KG1 (cell line): ENCODE measurements around the gene KCNJ12.
"Not testable (repeated sequence)": the region's sequence is repeated elsewhere in the genome, so short reads cannot be mapped to it uniquely, and the experiment has no call there.

ENCODE experiments used
- DNase-seq: peaks from one replicate; lab custom pipeline; 2025; lab: John Stamatoyannopoulos, UW

Gene KCNJ12

DNA sequence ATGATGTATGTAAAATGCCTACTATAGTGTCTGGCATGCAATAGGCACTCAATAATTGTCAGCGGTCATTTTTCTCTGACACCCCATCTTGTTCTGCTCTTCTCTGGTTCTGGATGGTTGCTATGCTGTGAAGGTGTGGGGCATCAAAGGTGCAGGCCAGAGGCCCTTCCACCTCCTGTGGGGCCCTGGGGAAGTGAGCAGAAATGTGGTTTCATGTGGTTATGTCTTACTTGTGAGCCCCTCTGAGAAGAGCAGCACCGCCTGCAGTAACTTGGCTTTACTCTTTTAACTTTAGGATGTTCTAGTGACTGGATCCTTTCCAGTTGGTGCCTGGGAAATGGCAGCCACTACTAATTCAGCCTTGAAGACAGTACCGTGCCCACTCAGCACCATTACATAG lies 32.1 kb downstream of the KCNJ12 start:
- DNase-seq = not testable (repeated sequence)

DNA sequence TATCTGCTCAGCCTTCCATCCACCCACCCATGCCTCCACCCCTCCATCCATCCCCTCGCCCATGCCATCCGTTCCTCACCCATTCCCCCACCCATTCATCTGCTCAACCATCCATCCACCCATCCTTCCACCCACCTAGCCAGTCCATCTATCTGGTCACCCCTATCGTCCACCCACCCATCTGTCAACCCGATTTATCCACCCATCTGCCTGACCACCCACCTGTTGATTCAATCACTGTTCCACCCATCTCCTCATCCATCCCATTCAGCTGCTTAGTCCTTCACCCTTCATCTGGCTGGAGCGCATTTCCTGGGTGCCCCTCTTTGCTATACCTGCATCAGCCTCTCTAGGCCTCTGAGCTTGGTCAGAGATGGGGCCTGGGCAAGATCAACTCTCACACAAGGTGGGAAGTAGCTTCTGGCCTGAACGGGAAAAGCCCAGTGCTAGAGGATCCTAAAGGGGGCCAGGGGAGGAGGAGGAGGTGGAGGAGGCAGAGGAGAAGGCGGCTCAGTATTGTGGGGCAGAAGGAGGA lies 32.7 kb downstream of the KCNJ12 start:
- DNase-seq = not testable (repeated sequence)

DNA sequence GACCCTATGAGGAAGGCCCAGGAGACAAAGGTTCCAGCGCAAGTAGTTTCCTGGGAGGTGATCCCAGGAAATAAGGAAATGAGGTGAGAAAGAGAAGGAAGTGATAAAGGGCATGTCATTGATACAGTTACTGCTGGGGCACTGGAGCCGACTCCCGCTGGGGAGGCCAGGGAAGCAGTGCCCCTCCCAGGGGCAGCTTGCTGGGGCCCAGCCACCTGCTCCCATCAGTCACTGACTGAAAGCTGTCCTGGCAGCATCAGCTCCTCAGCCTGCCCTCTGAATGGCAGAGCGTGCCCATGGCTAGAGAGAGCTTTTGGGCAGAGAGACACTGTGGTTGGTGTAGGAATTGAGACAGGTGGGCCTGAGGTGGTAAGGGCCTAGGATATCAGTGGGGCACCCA lies 33.2 kb downstream of the KCNJ12 start:
- not testable (repeated sequence) for DNase-seq

DNA sequence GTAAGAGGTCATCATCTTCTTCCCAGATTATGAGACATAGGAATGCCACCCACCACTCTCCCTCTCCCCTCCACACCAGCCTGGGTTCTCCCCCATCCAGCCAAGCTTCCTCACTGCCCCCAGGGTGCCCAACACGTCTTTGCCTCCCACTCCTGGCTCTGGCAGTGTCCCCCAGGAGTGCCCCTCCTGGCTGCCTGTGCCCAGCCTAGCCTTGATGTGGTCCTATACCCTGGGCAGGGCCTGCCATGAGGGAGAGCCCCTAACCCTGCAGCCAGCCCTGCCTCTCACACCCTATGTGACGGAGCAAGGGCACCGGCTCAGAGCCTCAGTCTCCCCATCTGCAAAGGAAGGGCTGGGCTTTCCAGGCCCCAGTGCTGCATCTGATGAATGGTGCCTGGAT lies 33.8 kb downstream of the KCNJ12 start:
- not testable (repeated sequence) for DNase-seq

DNA sequence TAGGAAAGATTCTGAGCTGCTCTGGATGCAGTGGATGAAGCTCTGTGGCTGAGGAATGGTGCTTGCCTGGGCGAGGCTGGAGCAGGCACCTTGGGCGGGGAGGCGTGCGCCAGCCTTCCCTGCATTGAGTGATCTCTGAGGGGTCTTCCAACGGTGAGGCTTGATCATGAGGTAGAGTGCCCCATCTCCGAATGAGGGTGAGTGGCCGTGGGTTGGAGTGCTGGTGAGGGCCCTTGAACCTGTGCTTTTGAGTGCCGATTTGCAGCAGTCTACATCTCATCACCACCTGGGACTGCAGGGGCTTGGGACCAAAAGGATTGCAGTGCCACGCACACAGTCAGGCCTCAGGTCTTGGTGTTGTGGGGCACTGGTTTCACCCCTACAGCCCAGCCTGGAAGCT lies 34.2 kb downstream of the KCNJ12 start:
- not testable (repeated sequence) for DNase-seq

DNA sequence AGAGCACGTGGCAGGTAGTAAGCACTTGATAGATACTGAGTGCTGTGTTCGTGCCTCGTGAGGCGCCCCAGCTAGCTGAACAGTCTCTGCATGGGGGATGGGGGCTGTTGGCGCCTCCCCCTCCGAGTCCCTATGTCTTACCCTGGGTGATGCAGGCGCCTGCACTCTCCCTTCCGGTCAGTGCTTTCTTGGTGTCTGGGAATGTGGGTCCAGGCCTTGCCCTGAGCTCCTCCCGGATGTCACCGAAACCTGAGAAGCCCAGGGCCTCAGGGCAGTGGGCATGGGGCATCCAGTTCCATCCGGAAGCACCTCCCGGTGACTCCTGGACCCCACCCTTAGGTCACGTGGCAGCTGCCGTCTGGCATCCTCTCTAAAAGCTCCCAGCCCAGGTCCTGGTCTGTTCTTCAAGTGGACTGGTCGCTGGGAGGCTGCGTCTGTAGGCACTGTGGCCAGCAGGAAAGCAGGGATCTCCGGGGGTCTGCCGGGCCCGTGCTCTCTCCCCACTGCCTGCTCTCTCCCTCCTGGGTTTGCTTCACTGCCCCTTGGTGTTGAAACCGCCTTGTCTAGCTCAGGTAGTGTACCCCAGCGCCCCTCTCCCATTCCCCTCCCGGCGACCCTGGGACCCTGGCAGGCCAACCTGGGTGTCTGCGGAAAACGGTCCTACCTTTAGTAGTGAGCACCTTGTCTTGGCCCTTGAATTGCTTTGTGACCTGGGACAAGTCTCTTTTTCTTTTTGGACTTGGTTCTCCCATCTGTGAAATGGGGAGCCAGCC lies 34.9 kb downstream of the KCNJ12 start:
- DNase-seq = not testable (repeated sequence)

DNA sequence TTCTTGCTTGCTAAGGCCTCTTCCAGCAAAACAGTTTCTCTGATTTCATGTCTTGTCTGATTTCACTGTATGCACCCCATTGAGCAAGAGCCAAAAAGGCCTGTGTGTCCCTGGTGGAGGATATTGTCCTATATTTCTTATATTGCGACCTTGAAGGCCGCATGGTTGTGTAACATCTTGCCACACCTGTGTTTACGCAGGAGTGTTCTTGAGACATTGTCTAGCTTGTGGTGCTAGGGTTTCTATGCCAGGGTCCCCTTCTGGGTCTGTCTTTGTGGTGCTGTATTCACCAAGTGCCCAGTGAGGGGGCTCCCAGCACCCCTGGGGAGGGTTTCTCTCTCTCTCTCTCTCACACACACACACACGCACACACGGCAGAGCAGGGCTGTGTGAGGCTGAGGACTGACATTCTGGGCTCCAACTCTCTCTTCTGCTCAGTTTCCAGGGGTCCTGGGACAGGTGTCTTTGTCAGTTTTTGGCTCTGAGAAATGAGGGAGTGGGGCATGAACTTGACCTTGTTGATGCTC lies 35.6 kb downstream of the KCNJ12 start:
- not testable (repeated sequence) for DNase-seq

DNA sequence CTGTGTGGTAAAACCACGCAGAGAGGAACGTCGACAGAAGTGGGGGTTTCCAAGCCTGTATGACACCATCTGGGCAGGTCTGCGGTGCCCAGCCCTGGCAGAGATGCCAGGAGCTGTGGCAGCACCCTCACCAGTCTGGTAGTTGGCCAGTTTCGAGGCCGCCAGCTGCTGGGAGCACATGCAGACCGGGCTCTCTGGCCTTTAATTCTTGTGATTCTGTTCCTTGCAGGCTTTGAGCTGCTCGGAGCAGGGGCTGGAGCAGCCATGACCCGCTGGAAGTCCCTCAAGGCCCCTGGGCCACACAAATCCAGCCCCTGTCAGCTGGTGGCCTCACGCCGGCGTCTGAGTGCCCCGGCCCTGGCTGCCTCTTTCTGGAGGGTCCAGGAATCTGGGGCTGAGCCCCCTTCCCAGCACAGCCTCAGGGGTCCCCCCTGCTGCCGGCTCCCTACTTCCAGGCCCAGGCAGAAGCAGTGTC lies 36.1 kb downstream of the KCNJ12 start:
- DNase-seq = not testable (repeated sequence)

DNA sequence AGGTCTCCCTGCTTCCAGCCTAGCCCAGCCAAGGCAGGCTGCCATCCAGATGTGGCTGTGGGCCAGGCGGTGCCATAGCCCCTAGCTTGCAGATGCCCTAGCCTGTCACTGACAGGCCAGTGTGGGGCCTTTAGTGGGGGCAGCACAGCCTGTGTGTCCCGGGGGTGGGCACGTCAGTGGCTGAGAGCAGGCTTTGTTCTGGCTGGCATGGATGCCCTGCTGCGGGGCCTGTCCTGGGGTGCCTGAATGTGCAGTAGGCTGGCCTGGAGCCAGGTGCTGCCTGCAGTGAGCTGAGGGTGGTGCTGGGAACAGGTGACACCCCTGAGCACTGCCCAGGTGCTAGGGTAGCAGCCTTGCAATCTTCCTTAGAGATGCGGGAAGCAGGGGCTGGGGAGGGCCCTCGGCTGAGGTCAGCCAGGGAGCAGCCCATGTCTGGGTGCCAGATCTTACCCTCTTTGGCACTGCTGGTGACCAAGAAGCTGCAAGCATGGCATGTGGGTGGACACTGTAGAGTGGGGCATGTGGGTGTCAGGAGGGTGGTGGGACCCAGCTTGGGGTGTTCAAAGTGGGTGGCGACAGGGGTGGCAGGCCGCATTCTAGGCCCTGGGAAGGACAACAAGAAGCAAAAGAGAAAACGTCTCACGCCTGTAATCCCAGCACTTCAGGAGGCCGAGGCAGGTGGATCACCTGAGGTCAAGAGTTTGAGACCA lies 37.6 kb downstream of the KCNJ12 start:
- DNase-seq = not testable (repeated sequence)

DNA sequence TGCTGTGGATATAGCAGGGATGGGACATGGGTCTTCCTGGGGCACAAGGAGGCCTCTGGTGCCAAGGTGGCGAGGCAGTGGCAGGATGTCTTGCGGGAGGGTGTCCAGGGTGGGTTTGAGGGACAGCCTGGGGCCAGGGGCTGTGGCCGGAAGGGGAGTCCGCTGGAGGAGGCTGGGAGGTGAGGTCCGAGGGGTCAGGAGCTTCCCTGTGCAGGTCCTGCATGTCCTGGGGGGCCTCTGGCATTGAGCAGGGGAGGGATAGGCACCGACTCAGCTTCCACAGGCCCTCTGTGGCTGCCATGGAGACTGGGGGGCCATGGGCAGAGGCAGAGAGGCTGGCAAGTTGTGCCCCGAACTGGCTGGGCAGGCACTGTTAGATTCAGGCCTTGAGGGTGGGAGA lies 38.5 kb downstream of the KCNJ12 start:
- DNase-seq = not testable (repeated sequence)

DNA sequence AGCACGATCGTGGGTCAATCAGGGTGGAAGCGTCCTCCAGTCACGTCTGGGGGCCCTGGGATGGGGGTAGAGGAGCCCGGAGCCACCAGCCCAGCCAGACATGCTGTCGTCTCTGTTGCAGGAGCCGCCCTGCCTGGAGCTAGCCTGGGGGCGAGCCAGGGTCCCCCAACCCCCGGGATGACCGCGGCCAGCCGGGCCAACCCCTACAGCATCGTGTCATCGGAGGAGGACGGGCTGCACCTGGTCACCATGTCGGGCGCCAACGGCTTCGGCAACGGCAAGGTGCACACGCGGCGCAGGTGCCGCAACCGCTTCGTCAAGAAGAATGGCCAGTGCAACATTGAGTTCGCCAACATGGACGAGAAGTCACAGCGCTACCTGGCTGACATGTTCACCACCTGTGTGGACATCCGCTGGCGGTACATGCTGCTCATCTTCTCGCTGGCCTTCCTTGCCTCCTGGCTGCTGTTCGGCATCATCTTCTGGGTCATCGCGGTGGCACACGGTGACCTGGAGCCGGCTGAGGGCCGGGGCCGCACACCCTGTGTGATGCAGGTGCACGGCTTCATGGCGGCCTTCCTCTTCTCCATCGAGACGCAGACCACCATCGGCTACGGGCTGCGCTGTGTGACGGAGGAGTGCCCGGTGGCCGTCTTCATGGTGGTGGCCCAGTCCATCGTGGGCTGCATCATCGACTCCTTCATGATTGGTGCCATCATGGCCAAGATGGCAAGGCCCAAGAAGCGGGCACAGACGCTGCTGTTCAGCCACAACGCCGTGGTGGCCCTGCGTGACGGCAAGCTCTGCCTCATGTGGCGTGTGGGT lies 39.2 kb downstream of the KCNJ12 start:
- DNase-seq = not testable (repeated sequence)

DNA sequence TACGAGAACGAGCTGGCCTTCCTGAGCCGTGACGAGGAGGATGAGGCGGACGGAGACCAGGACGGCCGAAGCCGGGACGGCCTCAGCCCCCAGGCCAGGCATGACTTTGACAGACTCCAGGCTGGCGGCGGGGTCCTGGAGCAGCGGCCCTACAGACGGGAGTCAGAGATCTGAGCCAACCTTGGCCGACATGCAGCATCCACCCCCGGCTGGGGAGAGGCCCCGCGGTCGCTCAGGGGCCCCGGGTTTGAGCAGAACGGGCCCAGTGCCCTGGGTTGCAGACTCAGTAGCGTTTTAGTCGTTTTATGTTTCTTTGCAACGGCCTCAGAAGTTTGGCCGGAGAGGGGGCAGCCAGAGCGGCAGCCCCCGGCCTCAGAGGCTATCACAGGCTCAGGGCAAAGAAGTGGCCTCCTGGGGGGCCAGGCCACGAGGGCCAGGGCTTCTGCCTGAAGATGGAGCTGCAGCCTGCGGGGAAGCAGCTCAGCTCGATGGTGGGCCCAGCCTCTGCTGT lies 40.4 kb downstream of the KCNJ12 start:
- not testable (repeated sequence) for DNase-seq

DNA sequence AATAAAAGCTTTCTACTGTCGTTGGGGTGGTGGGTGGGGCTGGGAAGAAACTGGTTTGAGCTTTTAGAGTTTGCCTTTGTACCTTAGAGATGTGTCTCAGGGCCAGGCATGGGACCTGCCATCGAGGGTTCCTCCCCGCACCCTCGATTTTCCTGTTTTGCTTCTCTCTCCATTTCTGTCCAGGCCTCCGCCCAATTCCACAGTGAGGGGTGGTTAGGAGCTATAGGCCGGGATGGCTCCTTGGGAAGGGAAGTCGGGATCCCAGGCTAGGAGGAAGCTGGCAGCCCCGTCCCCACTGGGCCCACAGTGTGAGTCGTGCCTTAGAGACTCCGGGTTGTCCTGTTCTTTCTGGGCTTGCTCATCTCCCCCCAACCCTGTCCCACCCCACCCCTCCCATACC lies 41.2 kb downstream of the KCNJ12 start:
- not testable (repeated sequence) for DNase-seq

DNA sequence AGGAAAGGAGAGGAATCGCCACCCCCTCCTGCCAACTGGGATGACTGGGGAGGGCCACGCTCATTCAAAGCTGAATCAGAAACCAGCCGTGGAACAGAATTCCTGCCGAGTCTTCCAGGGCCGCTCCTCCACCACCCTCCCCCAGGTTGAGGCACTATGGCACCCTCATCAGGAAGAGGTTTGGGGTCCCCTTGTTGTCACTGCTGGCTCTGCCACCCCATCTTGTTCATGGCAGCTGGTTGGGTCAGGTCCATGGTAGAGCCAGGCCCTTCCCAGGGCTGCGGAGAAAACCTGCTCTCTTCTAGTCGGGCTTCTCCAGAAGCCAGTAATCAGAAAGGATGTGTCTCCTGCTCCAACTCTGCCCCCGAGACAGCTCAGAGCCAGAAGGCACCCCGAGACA lies 41.8 kb downstream of the KCNJ12 start:
- DNase-seq = no peak

DNA sequence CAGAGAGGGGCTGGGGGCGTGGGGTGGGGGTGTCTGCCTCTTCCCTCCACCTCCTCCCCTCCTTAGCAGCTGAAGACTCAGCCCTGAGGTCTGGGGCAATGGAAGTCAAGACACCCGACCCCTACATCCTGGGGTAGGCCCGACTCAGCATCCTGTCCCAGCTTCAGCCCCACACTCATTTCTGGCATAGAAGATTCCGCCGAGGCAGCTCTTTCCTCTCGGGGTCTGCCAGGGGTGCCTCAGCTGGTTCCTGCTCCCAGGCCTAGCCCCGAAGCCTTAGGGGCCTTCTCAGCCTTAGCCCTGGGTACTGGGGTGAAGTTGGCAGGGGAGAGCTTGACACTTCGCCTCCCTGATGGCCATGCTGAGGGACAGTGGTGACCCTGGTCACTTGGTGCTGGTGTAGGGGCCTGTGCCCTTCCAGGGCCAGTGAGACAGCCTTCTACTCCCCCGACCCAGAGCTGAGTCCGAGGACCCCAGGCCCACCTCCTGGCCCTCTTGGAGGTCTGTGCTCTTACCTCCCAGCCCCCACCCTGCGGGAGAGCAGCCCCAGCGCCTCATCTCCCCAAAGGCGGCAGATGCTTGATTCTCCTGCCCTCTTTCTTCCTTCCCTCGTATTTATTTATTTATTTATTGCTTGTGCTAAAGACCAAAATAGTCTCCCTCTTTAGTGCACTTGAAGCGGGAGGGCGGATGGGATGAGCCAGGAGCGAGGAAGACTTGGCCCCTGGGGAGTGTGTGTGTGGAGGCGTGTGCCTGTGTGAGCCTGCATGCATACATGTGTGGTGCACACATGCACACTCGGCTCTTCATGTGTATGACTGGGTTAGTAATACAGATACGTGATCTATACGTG lies 42.5 kb downstream of the KCNJ12 start:
- no peak for DNase-seq

DNA sequence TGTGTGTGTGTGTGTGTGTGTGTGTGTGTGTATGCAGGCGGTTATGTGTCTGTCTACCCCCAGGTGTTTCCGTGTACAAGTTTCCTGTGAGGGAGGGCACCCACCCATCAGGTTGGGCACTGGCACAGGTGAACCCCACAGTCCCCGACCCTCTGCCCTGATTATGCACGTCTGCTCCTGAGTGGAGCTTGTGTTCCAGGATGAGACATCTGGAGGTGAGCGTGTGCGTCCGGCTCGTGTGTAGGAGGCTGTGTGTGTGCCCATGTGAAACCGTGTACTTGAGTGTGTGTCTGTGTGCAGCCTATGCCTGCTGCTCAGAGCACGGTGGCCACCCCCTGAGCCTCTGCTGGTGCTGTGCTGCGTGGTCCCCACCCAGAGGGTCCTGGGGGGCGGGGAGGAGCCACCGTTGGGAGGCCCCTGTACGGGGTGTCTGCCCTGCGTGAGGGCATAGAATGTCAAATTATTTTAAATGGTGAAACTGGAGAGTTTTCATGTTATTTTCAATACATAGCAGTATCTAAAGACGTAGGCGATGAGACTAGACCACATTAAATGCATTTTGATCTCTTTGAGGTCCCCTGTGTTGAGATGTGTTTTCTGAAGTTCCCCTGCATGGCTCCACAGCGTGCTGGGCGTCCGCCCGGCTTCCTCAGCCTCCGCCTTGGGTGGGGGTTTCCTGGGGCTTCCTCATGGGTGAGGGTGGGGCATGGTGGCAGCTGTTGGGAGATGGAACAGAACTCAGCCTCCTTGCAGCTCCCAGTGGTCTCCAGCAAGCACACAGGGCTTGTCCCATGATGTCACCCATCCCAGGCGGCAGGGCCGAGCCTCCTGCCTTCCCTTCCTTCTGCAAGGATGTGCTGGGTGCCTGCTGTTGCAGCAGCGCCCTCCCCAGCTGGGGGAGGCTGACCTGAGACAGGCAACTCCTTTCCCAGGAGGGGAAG lies 43.4 kb downstream of the KCNJ12 start:
- no peak for DNase-seq

DNA sequence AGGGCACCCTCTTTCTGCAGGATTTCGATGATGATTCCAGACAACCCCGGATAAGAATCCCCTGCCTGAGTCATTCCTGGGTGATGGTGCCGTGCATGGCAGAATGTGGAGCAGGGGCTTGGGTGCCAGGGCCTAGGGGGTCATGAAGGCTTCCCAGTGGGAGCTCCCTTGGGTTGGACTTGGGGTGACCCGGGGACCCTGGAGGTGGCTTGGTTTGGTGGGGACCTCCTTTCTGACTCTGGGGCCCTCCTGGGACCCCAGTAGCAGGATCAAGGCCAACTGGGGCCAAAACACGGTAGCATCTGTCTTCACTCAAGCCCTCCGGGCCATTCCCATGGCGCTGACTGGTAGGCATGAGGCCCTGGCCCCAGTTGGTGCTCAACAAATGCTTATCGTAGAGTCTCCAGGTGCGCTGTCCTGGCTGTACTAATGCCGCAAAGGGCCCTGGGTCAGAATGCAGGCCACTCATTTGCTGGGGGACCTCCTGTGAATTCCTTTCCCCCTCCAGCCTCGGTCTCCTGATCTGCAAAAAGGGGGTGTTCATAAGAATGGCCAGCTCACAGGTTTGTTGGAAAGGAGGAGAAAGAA lies 44.4 kb downstream of the KCNJ12 start:
- DNase-seq = not testable (repeated sequence)

DNA sequence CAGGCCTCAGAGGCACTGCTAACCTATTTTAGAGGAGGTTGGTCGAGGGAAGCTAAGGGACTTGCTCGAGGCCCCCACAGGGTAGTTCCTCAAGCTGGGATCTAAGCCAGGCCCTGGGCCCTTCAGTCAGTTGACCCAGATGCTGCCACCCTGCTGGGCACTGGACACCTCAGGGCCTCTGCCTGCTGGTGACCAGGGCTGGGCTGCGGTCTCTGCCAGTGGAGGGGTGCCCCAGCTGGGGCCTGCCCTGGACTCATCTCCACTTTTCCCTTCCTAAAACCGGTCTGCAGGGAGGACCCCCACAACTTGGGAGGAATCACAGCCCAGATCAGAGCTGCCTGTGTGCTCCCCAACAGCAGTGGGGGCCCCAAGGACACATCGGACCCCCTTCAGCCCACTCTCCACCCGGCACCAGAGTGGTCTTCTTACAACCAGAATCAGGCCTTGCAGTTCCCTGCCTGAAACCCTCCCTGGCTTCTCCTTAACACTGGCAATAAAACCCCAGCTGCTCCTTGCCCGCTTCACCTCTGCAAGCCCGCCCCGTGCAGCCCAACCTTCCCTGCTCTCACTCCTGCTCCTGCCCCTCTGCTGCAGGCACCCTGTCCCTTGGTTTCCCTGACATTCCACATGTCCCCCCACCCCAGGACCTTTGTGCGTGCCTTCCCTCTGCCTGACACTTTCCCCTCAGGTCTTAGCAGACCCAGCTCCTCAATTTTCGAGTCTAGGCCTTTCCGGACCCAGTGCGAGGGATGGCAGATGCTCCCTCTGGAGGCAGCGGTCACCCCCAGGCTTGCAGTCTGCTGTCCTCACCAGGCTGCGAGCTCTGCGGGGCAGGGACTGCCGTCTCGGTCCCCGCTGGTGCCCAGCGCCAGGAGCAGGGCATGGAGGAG lies 45.5 kb downstream of the KCNJ12 start:
- DNase-seq = not testable (repeated sequence)
